ENCODE results near the gene NGEF.

Gene NGEF

GRCh38 chr2:232833830-232834229 lies 179.2 kb downstream of the NGEF start:
- no peak for DNase-seq (ENCODE audit: low spot score)

GRCh38 chr2:232831496-232831895 lies 181.6 kb downstream of the NGEF start:
- no peak for DNase-seq (ENCODE audit: low spot score)

DNA sequence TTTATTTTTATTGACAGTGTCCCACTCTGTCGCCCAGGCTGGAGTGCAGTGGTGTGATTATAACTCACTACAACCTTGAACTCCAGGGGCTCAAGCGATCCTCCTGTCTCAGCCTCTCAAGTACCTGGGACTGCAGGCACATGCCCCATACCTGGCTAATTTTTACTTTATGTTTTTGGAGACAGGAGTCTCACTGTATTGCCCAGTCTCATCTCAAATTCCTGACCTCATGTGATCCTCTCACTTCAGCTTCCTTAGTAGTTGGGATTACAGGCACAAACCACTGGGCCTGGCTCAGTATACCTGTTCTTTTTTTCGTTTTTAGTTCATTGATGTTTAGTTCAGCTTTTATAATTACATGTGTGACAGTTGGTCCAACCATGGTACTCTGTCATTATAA lies 183.1 kb downstream of the NGEF start:
- no peak for DNase-seq (ENCODE audit: low spot score)
